ENCODE results near the gene BNIP3. TPM values are rescaled to one million over a fixed set of nuclear protein-coding genes. Genes with fewer than 3 reads are reported as not detected.
"Not testable (repeated sequence)": the region's sequence is repeated elsewhere in the genome, so short reads cannot be mapped to it uniquely, and the experiment has no call there.

The BNIP3 gene
- total RNA-seq, 2 donors from 2014 or later: 20.1 to 26.8 TPM

DNA sequence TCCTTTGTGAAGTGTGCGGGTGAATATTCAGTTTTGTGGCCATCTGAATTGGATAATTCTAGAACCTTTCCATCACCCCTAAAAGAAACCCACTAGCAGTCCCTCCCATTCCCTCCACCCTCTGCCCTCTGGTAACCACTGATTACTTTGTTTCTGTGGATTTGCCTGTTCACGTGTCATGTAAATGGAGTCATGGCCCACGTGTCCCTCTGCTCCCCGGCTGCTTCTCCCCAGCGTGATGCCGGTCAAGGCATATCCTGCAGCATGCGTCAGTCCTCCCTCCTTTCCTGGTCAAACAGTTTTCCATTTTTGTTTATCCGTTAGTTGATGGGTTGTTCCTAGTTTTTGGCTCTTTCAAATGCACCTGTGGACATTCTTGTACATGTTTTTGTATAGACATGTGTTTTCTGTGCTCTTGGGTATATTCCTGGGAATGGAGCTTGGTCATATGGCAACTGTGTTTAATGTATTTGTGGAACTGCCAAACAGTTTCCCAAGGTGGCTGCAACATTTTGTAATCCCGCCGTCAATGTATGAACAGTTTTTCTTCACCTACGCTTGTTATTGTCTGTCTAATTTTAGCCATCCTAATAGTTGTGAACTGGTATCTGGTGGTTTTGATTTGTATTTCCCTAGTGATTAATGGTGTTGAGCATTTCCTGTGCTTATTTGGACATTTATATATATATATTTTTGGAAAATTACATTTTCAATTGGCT is 58.5 kb downstream of the BNIP3 start:
- intact Hi-C loops (cut with DNase I): loop anchor here in 1 of 2 donors (10.0 kb wide), 1 partner anchor 1062 kb away; no protein-coding TSS in a partner anchor
- DNase-seq (ENCODE audit: low spot score): no peak

DNA sequence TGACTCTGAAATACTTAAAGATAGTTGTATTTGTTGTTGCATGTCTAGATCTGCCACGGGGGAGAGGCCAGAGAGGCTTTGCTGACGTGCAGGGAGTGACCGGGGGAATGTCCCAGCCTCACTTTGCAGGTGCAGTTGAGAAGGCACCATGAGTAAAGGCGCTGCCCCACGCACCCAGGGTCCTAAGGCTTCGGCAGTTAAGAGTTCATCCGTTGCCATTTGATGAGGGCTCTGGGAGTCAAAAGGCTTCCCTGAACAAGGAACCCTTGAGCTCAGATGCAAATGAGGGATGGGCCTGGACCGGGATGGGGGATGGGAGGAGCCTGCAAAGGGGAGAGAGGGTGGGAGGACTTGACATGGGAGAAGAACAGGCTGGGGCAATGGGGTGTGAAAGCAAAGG is 60.5 kb downstream of the BNIP3 start:
- no peak for DNase-seq (ENCODE audit: low spot score)
- intact Hi-C loops (cut with DNase I): loop anchor here in 1 of 2 donors (10.0 kb wide), 1 partner anchor 1064 kb away; no protein-coding TSS in a partner anchor

GRCh38 chr10:131920693-131921092 is 61.0 kb downstream of the BNIP3 start:
- intact Hi-C loops (cut with DNase I): loop anchor here in 1 of 2 donors (10.0 kb wide), 1 partner anchor 1064 kb away; no protein-coding TSS in a partner anchor
- no peak for DNase-seq (ENCODE audit: low spot score)

DNA sequence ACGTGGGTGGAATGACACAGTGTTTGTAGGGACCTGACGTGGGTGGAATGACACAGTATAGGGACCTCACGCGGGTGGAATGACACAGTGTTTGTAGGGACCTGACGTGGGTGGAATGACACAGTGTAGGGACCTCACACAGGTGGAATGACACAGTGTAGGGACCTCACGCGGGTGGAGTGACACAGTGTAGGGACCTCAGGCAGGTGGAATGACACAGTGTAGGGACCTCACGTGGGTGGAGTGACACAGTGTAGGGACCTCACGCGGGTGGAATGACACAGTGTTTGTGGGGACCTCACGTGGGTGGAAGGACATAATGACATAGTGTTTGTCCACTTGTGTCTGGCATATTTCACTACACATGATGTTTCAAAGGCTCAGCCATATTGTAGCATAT is 61.6 kb downstream of the BNIP3 start:
- intact Hi-C loops (cut with DNase I): loop anchor here in 1 of 2 donors (10.0 kb wide), 1 partner anchor 1065 kb away; no protein-coding TSS in a partner anchor
- DNase-seq (ENCODE audit: low spot score): no peak

DNA sequence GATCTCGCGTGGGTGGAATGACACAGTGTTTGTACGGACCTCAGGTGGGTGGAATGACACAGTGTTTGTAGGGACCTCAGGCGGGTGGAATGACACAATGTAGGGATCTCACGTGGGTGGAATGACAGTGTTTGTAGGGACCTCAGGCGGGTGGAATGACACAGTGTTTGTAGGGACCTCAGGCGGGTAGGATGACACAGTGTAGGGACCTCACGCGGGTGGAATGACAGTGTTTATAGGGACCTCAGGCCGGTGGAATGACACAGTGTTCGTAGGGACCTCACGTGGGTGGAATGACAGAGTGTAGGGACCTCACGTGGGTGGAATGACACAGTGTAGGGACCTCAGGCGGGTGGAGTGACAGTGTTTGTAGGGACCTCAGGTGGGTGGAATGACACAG is 62.3 kb downstream of the BNIP3 start:
- intact Hi-C loops (cut with DNase I); DNase-seq (ENCODE audit: low spot score): not testable (repeated sequence)

Other genes with a start within 250 kb of the BNIP3 start
- 10 to 100 TPM; 23.5 to 23.7 TPM for gene PPP2R2D, start 80.9 kb downstream of the BNIP3 start, total RNA-seq
- gene JAKMIP3, start 84.0 kb upstream of the BNIP3 start, total RNA-seq: under 1 TPM; 0.60 to 0.62 TPM
- gene DPYSL4, start 205.0 kb upstream of the BNIP3 start, total RNA-seq: 1 to 10 TPM; 1.4 to 2.1 TPM

All from posterior vena cava (tissue), 2 donors.